HEK293T (cell line): ENCODE results near the gene PPIE.

Experiments
- CTCF ChIA-PET: fragments of 350-600 bp; formaldehyde crosslinking; extraction: SDS; loops from one replicate; lab custom pipeline; 2021; ENCODE audit warnings: antibody characterized with exemption, inconsistent platforms; lab: Yijun Ruan, JAX
- POLR2A ChIA-PET: fragments of 350-600 bp; formaldehyde crosslinking; extraction: SDS; loops from one replicate; lab custom pipeline; 2020; ENCODE audit warnings: antibody characterized with exemption, inconsistent platforms; lab: Yijun Ruan, JAX
- DNase-seq: peaks from one replicate; pipeline ENCODE4 v3.0.0; 2012; ENCODE audit warnings: mixed read lengths; ENCODE audit errors: extremely low spot score
- ARNT ChIP-seq: fragments of 450-650 bp; IDR thresholded peaks from 2 replicates; pipeline ENCODE4 v1.6.1; 2017; ENCODE audit warnings: mild to moderate bottlenecking
- BHLHE40 ChIP-seq: fragments of 450-650 bp; IDR thresholded peaks from 2 replicates; pipeline ENCODE4 v1.6.1; 2016; ENCODE audit warnings: mild to moderate bottlenecking, moderate library complexity, borderline replicate concordance
- CTBP1 ChIP-seq: fragments of 450-650 bp; IDR thresholded peaks from 2 replicates; pipeline ENCODE4 v1.6.1; 2016; ENCODE audit warnings: borderline replicate concordance
- ELF4 ChIP-seq: fragments of 450-650 bp; IDR thresholded peaks from 2 replicates; pipeline ENCODE4 v1.6.1; 2017; ENCODE audit warnings: antibody characterized with exemption
- FOXA1 ChIP-seq: fragments of 450-650 bp; IDR thresholded peaks from 2 replicates; pipeline ENCODE4 v1.6.1; 2016; ENCODE audit warnings: mild to moderate bottlenecking
- FOXK2 ChIP-seq: fragments of 450-650 bp; IDR thresholded peaks from 2 replicates; pipeline ENCODE4 v1.6.1; 2016; ENCODE audit warnings: mild to moderate bottlenecking
- FOXM1 ChIP-seq: fragments of 450-650 bp; IDR thresholded peaks from 2 replicates; pipeline ENCODE4 v1.6.1; 2017; ENCODE audit warnings: mild to moderate bottlenecking, borderline replicate concordance
- HDGF ChIP-seq: fragments of 450-650 bp; IDR thresholded peaks from 2 replicates; pipeline ENCODE4 v1.6.1; 2017; ENCODE audit warnings: antibody characterized with exemption, borderline replicate concordance
- L3MBTL2 ChIP-seq: fragments of 450-650 bp; conservative IDR thresholded peaks from 2 replicates; pipeline ENCODE4 v1.6.1; 2016; ENCODE audit warnings: mild to moderate bottlenecking
- LEF1 ChIP-seq: fragments of 450-650 bp; IDR thresholded peaks from 2 replicates; pipeline ENCODE4 v1.6.1; 2017; ENCODE audit warnings: mild to moderate bottlenecking, borderline replicate concordance
- NFRKB ChIP-seq: fragments of 450-650 bp; IDR thresholded peaks from 2 replicates; pipeline ENCODE4 v1.6.1; 2016; ENCODE audit warnings: mild to moderate bottlenecking, moderate library complexity
- SP1 ChIP-seq: fragments of 450-650 bp; IDR thresholded peaks from 2 replicates; pipeline ENCODE4 v1.6.1; 2017
- SUZ12 ChIP-seq: fragments of 450-650 bp; IDR thresholded peaks from 2 replicates; pipeline ENCODE4 v1.6.1; 2016; ENCODE audit warnings: mild to moderate bottlenecking
- TARDBP ChIP-seq: fragments of 450-650 bp; IDR thresholded peaks from 2 replicates; pipeline ENCODE4 v1.6.1; 2016
- ZNF384 ChIP-seq: fragments of 450-650 bp; IDR thresholded peaks from 2 replicates; pipeline ENCODE4 v1.6.1; 2016
- TF ChIP-seq, protein P1 (sequence below): fragments of 450-650 bp; IDR thresholded peaks from 2 replicates; pipeline ENCODE4 v1.6.1; 2016

Gene PPIE

DNA sequence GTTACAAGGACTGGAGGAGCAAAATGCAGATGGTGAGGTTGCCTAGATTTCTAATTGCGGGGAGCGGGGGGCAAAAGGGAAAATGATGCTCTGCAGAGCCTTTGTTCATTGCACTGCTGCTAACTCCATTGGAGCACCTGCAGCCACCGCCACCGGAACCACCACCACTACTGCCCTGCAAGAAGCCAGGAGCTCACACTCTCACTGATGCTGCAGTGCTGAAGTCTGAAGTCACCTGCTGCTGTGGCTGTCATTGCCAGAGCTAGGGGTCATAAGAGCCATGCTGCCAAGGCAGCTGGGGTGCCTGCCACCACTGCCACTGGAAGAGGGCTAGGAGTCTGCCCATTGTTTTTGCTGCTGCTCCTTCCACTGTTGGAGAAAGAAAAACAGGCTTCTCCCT, 40.1 kb upstream of the PPIE start:
- CTCF ChIA-PET, result no interaction called here
- POLR2A ChIA-PET, result no interaction called here
- DNase-seq, result no peak
- TF ChIP-seq ZNF384 (no peak), BHLHE40 (no peak), SUZ12 (no peak), FOXA1 (no peak)

DNA sequence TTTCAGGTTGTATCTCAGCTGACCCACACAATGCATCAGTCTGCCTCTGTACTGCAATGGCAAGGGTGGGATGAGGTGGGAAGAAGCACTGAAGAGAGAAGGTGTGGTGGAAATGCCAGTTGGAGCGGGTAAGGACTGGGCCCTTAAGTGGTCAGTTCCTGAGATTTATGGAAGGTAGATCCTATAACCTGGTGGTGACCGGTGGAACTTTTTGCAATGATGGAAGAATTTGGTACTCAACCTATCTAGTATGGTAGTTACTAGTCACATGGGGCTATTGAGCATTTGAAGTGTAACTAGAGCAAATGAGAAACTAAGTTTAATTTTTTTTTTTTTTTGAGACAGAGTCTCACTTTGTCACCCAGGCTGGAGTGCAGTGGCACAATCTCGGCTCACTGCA, 39.3 kb upstream of the PPIE start:
- CTCF ChIA-PET, result no interaction called here
- TF ChIP-seq CTBP1 (no peak), SP1 (no peak), NFRKB (no peak), BHLHE40 (no peak), ZNF384 (no peak), SUZ12 (no peak), FOXA1 (no peak), ARNT (no peak), HDGF (no peak), FOXM1 (no peak)
- no peak for DNase-seq
- POLR2A ChIA-PET, result no interaction called here

DNA sequence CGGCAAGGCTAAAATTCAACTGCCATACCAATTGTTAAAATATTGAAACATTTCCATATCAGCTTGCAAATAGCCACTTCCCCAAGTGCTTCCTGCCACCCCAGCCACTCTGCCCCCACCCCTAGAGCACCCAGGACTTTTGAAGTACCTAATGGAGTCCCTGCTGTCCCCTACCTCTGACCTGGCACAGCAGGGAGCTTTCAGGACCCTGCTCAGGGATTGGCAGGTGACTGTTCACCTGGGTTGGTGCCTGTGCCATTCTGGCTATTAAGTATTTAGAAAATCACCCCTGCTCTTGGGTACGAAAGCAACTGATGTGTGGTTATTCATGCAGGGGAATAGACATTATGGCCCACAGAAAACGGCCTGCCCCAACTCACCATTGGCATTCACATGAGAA, 38.3 kb upstream of the PPIE start:
- DNase-seq, result no peak
- CTCF ChIA-PET, result interaction anchor here (2.0 kb wide), 1 partner anchor 27 kb away, joined by 7 read pairs; the partner anchor contains the start of gene NT5C1A
- POLR2A ChIA-PET, result interaction anchor here (1.2 kb wide), 1 partner anchor 13 kb away, joined by 4 read pairs; no protein-coding TSS in a partner anchor
- no peak for TF ChIP-seq LEF1
- TF ChIP-seq CTBP1, result no peak
- no peak for TF ChIP-seq FOXK2
- TF ChIP-seq L3MBTL2, result no peak
- TF ChIP-seq ELF4, result no peak
- no peak for TF ChIP-seq BHLHE40
- no peak for TF ChIP-seq ARNT
- TF ChIP-seq NFRKB, result no peak
- no peak for TF ChIP-seq HDGF
- no peak for TF ChIP-seq ZNF384
- no peak for TF ChIP-seq SUZ12
- no peak for TF ChIP-seq SP1
- no peak for TF ChIP-seq TARDBP
- TF ChIP-seq FOXM1, result no peak
- TF ChIP-seq, protein P1, sequence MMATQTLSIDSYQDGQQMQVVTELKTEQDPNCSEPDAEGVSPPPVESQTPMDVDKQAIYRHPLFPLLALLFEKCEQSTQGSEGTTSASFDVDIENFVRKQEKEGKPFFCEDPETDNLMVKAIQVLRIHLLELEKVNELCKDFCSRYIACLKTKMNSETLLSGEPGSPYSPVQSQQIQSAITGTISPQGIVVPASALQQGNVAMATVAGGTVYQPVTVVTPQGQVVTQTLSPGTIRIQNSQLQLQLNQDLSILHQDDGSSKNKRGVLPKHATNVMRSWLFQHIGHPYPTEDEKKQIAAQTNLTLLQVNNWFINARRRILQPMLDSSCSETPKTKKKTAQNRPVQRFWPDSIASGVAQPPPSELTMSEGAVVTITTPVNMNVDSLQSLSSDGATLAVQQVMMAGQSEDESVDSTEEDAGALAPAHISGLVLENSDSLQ, result no peak
- TF ChIP-seq FOXA1, result no peak

DNA sequence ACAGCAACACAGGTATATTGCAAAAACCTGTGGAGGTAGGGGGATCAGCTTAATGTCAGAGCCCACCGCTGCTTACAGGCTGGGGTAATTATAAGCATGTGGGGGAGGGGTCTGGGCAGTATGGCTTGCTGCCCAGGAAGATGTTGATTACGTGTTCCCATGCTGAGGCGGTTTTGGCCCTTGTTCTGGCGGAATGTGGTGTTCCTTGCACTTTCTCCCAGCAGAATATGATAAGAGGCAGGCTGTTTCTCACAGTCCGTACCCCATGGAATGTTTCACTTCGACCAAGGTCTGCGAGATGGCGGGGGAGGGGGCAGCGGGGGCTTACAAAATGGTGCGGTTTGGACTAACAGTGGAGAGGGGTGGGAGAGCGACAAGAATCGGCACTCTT, 37.6 kb upstream of the PPIE start:
- no peak for DNase-seq
- POLR2A ChIA-PET, result interaction anchor here (1.2 to 1.4 kb wide), 4 partner anchors 8 to 12 kb away, joined by 3 to 7 read pairs (median 4); partner anchors contain the start of gene HPCAL4
- TF ChIP-seq BHLHE40, result no peak
- TF ChIP-seq CTBP1, result no peak
- TF ChIP-seq TARDBP, result no peak
- no peak for TF ChIP-seq ELF4
- TF ChIP-seq ARNT, result no peak
- TF ChIP-seq NFRKB, result no peak
- TF ChIP-seq FOXK2, result no peak
- TF ChIP-seq LEF1, result no peak
- TF ChIP-seq SP1, result no peak
- no peak for TF ChIP-seq FOXM1
- no peak for TF ChIP-seq SUZ12
- no peak for TF ChIP-seq L3MBTL2
- no peak for TF ChIP-seq HDGF
- TF ChIP-seq, protein P1, result no peak
- no peak for TF ChIP-seq ZNF384
- CTCF ChIA-PET, result interaction anchor here (1.2 to 2.0 kb wide), 3 partner anchors 8 to 98 kb away, joined by 4 to 8 read pairs (median 7); partner anchors contain the start of gene NT5C1A

DNA sequence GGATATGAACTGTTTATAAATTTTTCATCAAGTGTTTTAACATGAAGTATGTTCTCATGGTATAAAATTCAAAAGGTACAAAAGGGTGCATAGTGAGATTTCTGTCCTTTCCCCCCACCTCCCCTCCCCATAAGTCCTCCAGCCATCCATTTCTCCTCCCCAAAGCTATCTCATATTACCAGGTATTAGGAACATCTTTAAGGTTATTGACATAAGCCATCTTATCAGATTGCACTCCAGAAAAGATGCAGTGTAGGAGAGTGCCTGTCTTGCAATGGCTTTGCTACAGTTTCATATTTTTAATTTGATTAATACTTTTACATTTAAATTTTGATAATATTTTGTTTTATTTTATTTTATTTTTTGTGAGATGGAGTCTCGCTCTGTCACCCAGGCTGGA, 33.9 kb upstream of the PPIE start:
- TF ChIP-seq FOXM1 (no peak), SUZ12 (no peak), NFRKB (no peak), FOXA1 (no peak), L3MBTL2 (no peak), BHLHE40 (no peak), HDGF (no peak), ARNT (no peak), CTBP1 (no peak), SP1 (no peak), ZNF384 (no peak), TARDBP (no peak)
- ChIA-PET POLR2A (no interaction called here), CTCF (interaction anchor here (0.5 to 1.0 kb wide), 2 partner anchors 38 to 99 kb away, joined by 3 to 5 read pairs; no protein-coding TSS in a partner anchor)
- no peak for DNase-seq

DNA sequence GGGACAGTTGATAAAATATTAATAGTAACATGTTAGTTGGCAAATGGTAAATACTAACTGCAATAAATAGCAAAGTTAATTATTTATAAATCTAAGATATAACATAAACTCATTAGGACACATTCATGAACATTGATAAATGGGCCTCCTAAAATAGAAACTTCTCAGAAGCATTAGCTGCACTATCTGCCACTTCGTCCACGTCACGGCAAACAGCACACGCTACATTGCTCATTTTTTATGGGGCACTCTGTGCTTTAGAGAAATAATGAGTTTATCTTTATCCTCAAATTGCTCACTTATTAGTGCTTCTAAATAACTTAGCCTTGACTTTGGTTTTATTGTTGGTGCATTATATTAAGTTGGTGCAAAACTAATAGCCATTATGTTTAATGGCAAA, 31.2 kb upstream of the PPIE start:
- POLR2A ChIA-PET, result no interaction called here
- CTCF ChIA-PET, result interaction anchor here (1.5 kb wide), 1 partner anchor 101 kb away, joined by 3 read pairs; no protein-coding TSS in a partner anchor
- DNase-seq, result no peak
- no peak for TF ChIP-seq TARDBP
- no peak for TF ChIP-seq FOXM1
